K562 (cell line): ENCODE data around the gene GALE. TPM values are rescaled to one million over a fixed set of nuclear protein-coding genes. Genes with fewer than 3 reads are reported as not detected.

Source experiments
- BRD4 ChIP-seq: fragments of 200-600 bp; sonication (generic); IDR thresholded peaks from 2 replicates; pipeline ENCODE4 v1.6.1; 2017; ENCODE audit warnings: inconsistent platforms
- CREBBP ChIP-seq: IDR thresholded peaks from one replicate; pipeline ENCODE4 v1.6.1; 2012; ENCODE audit warnings: low read depth, mild to moderate bottlenecking, control low read depth, inconsistent platforms, low read length
- ERF ChIP-seq: fragments of 450-650 bp; formaldehyde crosslinking; IDR thresholded peaks from 2 replicates; pipeline ENCODE4 v1.4.0; 2020; ENCODE audit warnings: mild to moderate bottlenecking, mixed read lengths
- JUND ChIP-seq, 2 experiments: IDR thresholded peaks; 2 replicates in 1 of 2; 3 replicates in 1 of 2; pipeline ENCODE4 v1.6.1; 2011; ENCODE audit warnings: borderline replicate concordance in 2 of 2, low read depth in 2 of 2, low read length in 2 of 2, improper control_type of control experiment in 1 of 2, missing biosample characterization in 1 of 2, missing genetic modification characterization in 1 of 2, missing genetic modification reagents in 1 of 2
- RAD51 ChIP-seq: fragments of 450-650 bp; IDR thresholded peaks from 2 replicates; pipeline ENCODE4 v1.7.1; 2016; ENCODE audit warnings: low read depth, mild to moderate bottlenecking, borderline replicate concordance
- SMARCB1 ChIP-seq: IDR thresholded peaks from 2 replicates; pipeline ENCODE4 v1.6.1; 2011; ENCODE audit warnings: improper control_type of control experiment, low read depth; ENCODE audit not compliant: insufficient read length
- ZNF324 ChIP-seq: fragments of 250-450 bp; sonication (Bioruptor Pico); IDR thresholded peaks from 2 replicates; pipeline ENCODE4 v1.4.0; 2020; ENCODE audit warnings: mild to moderate bottlenecking
- polyA plus RNA-seq, 8 experiments: library from polyadenylated mRNA; depleted of rRNA in 4 of 8; stranded (reverse) in 5 of 8; unstranded in 3 of 8; fragments of >200 nt; fragmentation: Nextera tagmentation in 2 of 8; fragmentation: Illumina TruSeq in 1 of 8; extraction: Ambion mirVana in 2 of 8; extraction: Trizol in 1 of 8; gene quantifications; 2 replicates each; pipeline versions ENCODE4 v1.2.1 to v1.2.3, GENCODE V29; 2011 to 2014; ENCODE audit warnings: inconsistent platforms in 1 of 8, missing spikeins in 1 of 8
- total RNA-seq, 7 experiments: library from RNA; depleted of rRNA in 6 of 7; stranded (reverse); fragments of >200 nt in 6 of 7; fragmentation: Illumina TruSeq in 2 of 7; extraction: Trizol in 2 of 7; gene quantifications; 2 replicates each; pipeline versions ENCODE4 v1.2.1 to v1.2.3, GENCODE V29; 2011 to 2021; ENCODE audit warnings: low replicate concordance in 1 of 7
- TF ChIP-seq, protein P1 (sequence below): fragments of 450-650 bp; IDR thresholded peaks from 2 replicates; pipeline ENCODE4 v1.7.0; 2016; ENCODE audit warnings: borderline replicate concordance
- TF ChIP-seq, protein P2 (sequence below): fragments of 450-650 bp; IDR thresholded peaks from 2 replicates; pipeline ENCODE4 v1.6.1; 2018; ENCODE audit not compliant: partially characterized antibody
- TF ChIP-seq, protein P3 (sequence below): sonication (generic); formaldehyde crosslinking; IDR thresholded peaks from 2 replicates; pipeline ENCODE4 v1.8.1; 2023; ENCODE audit warnings: mild to moderate bottlenecking, missing genetic modification reagents
- TF ChIP-seq, protein P4 (sequence below): sonication (generic); formaldehyde crosslinking; IDR thresholded peaks from 2 replicates; pipeline ENCODE4 v1.8.0; 2022; ENCODE audit warnings: mild to moderate bottlenecking, missing genetic modification reagents
- TF ChIP-seq, protein P5 (sequence below): IDR thresholded peaks from 2 replicates; pipeline ENCODE4 v1.6.1; 2016; ENCODE audit warnings: missing genetic modification characterization, missing compliant biosample characterization
- TF ChIP-seq, protein P6 (sequence below): fragments of 250-450 bp; sonication (Bioruptor Pico); IDR thresholded peaks from 2 replicates; pipeline ENCODE4 v1.8.0; 2021; ENCODE audit warnings: moderate library complexity, mild to moderate bottlenecking, inconsistent platforms

GALE gene
- total and polyA plus RNA-seq, 9 of the 15 experiments (the other 6 are each of a cell fraction or from before 2014, with no cell fraction given), result 8.4 to 139 (median 88.3) TPM

DNA sequence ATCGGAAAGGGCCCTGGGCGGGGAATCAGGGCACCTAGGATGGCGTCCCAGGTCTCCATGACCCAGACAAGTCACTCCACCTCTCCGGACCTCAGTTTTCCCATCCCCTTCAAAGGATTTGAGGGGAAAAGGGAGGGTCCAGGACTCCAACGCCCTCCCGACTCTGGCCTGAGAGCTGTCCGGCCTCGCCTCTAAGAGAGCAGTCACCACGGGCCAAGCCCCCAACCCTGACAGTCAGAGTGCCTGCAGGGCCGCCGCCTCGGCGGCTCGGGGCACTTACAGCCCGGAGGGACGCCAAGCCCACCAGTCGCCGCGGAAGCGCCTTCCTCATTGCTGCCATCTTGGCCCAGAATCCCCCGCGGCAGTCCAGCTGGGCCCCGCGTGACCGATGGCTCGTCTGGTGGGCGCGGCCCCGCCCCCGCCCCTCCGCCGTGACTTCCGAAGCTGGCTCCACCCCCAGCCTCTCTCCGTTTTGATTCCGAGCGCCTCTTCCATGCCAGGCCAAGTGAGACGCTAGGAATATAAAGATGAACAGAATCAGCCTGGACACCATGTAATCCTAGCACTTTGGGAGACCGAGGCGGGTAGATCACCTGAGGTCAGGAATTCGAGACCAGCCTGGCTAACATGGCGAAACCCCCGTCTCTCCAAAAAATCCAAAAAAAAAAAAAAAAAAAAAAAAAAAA is 24.7 kb upstream of the GALE start, which contains the start of gene HMGCL (continued):
- TF ChIP-seq SMARCB1 (no peak), JUND (IDR thresholded peaks at IDR 0.05; ENCODE audit: borderline replicate concordance, low read depth, low read length) (peak; percentile 22; the same call in 1 of the 2 replicates), JUND (tag; IDR thresholded peaks at IDR 0.05; ENCODE audit: borderline replicate concordance, low read depth, low read length) (no peak; the same call in 2 of the 3 replicates), CREBBP (no peak), ERF (no peak), RAD51 (peak; percentile 88), BRD4 (peak; percentile 70; the same call in 1 of the 2 replicates), ZNF324 (CRISPR knock-in tag) (no peak)
- TF ChIP-seq, protein P1, sequence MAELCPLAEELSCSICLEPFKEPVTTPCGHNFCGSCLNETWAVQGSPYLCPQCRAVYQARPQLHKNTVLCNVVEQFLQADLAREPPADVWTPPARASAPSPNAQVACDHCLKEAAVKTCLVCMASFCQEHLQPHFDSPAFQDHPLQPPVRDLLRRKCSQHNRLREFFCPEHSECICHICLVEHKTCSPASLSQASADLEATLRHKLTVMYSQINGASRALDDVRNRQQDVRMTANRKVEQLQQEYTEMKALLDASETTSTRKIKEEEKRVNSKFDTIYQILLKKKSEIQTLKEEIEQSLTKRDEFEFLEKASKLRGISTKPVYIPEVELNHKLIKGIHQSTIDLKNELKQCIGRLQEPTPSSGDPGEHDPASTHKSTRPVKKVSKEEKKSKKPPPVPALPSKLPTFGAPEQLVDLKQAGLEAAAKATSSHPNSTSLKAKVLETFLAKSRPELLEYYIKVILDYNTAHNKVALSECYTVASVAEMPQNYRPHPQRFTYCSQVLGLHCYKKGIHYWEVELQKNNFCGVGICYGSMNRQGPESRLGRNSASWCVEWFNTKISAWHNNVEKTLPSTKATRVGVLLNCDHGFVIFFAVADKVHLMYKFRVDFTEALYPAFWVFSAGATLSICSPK, result no peak
- TF ChIP-seq, protein P2, sequence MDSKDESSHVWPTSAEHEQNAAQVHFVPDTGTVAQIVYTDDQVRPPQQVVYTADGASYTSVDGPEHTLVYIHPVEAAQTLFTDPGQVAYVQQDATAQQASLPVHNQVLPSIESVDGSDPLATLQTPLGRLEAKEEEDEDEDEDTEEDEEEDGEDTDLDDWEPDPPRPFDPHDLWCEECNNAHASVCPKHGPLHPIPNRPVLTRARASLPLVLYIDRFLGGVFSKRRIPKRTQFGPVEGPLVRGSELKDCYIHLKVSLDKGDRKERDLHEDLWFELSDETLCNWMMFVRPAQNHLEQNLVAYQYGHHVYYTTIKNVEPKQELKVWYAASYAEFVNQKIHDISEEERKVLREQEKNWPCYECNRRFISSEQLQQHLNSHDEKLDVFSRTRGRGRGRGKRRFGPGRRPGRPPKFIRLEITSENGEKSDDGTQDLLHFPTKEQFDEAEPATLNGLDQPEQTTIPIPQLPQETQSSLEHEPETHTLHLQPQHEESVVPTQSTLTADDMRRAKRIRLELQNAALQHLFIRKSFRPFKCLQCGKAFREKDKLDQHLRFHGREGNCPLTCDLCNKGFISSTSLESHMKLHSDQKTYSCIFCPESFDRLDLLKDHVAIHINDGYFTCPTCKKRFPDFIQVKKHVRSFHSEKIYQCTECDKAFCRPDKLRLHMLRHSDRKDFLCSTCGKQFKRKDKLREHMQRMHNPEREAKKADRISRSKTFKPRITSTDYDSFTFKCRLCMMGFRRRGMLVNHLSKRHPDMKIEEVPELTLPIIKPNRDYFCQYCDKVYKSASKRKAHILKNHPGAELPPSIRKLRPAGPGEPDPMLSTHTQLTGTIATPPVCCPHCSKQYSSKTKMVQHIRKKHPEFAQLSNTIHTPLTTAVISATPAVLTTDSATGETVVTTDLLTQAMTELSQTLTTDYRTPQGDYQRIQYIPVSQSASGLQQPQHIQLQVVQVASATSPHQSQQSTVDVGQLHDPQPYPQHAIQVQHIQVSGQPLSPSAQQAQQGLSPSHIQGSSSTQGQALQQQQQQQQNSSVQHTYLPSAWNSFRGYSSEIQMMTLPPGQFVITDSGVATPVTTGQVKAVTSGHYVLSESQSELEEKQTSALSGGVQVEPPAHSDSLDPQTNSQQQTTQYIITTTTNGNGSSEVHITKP, result no peak
- TF ChIP-seq, protein P3, sequence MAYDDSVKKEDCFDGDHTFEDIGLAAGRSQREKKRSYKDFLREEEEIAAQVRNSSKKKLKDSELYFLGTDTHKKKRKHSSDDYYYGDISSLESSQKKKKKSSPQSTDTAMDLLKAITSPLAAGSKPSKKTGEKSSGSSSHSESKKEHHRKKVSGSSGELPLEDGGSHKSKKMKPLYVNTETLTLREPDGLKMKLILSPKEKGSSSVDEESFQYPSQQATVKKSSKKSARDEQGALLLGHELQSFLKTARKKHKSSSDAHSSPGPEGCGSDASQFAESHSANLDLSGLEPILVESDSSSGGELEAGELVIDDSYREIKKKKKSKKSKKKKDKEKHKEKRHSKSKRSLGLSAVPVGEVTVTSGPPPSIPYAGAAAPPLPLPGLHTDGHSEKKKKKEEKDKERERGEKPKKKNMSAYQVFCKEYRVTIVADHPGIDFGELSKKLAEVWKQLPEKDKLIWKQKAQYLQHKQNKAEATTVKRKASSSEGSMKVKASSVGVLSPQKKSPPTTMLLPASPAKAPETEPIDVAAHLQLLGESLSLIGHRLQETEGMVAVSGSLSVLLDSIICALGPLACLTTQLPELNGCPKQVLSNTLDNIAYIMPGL, result no peak; the same call in 1 of the 2 replicates
- TF ChIP-seq, protein P4, sequence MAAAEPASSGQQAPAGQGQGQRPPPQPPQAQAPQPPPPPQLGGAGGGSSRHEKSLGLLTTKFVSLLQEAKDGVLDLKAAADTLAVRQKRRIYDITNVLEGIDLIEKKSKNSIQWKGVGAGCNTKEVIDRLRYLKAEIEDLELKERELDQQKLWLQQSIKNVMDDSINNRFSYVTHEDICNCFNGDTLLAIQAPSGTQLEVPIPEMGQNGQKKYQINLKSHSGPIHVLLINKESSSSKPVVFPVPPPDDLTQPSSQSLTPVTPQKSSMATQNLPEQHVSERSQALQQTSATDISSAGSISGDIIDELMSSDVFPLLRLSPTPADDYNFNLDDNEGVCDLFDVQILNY (CRISPR knock-in tag), result no peak
- TF ChIP-seq, protein P5, sequence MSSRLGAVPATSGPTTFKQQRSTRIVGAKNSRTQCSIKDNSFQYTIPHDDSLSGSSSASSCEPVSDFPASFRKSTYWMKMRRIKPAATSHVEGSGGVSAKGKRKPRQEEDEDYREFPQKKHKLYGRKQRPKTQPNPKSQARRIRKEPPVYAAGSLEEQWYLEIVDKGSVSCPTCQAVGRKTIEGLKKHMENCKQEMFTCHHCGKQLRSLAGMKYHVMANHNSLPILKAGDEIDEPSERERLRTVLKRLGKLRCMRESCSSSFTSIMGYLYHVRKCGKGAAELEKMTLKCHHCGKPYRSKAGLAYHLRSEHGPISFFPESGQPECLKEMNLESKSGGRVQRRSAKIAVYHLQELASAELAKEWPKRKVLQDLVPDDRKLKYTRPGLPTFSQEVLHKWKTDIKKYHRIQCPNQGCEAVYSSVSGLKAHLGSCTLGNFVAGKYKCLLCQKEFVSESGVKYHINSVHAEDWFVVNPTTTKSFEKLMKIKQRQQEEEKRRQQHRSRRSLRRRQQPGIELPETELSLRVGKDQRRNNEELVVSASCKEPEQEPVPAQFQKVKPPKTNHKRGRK, result no peak
- TF ChIP-seq, protein P6, sequence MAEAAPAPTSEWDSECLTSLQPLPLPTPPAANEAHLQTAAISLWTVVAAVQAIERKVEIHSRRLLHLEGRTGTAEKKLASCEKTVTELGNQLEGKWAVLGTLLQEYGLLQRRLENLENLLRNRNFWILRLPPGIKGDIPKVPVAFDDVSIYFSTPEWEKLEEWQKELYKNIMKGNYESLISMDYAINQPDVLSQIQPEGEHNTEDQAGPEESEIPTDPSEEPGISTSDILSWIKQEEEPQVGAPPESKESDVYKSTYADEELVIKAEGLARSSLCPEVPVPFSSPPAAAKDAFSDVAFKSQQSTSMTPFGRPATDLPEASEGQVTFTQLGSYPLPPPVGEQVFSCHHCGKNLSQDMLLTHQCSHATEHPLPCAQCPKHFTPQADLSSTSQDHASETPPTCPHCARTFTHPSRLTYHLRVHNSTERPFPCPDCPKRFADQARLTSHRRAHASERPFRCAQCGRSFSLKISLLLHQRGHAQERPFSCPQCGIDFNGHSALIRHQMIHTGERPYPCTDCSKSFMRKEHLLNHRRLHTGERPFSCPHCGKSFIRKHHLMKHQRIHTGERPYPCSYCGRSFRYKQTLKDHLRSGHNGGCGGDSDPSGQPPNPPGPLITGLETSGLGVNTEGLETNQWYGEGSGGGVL (CRISPR knock-in tag), result no peak
